IMR-90 (cell line): ENCODE results near the gene SRRM3.

Experiments used
- MAFK ChIP-seq: IDR thresholded peaks from 2 replicates; pipeline ENCODE4 v1.6.1; 2012; ENCODE audit warnings: low read depth, low read length, improper control_type of control experiment
- TF ChIP-seq, protein P1 (sequence below): conservative IDR thresholded peaks from 2 replicates; pipeline ENCODE4 v1.5.1; 2012; ENCODE audit warnings: mild to moderate bottlenecking, low read depth, low read length, improper control_type of control experiment
- TF ChIP-seq, protein P2 (sequence below): fragments of 150-350 bp; IDR thresholded peaks from 2 replicates; pipeline ENCODE4 v1.6.1; 2016; ENCODE audit warnings: low read depth, mild to moderate bottlenecking, low read length, moderate library complexity, borderline replicate concordance

GRCh38 chr7:76261329-76261728, 59.6 kb downstream of the SRRM3 start:
- TF ChIP-seq, protein P1, sequence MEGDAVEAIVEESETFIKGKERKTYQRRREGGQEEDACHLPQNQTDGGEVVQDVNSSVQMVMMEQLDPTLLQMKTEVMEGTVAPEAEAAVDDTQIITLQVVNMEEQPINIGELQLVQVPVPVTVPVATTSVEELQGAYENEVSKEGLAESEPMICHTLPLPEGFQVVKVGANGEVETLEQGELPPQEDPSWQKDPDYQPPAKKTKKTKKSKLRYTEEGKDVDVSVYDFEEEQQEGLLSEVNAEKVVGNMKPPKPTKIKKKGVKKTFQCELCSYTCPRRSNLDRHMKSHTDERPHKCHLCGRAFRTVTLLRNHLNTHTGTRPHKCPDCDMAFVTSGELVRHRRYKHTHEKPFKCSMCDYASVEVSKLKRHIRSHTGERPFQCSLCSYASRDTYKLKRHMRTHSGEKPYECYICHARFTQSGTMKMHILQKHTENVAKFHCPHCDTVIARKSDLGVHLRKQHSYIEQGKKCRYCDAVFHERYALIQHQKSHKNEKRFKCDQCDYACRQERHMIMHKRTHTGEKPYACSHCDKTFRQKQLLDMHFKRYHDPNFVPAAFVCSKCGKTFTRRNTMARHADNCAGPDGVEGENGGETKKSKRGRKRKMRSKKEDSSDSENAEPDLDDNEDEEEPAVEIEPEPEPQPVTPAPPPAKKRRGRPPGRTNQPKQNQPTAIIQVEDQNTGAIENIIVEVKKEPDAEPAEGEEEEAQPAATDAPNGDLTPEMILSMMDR, result no peak
- TF ChIP-seq, protein P2, sequence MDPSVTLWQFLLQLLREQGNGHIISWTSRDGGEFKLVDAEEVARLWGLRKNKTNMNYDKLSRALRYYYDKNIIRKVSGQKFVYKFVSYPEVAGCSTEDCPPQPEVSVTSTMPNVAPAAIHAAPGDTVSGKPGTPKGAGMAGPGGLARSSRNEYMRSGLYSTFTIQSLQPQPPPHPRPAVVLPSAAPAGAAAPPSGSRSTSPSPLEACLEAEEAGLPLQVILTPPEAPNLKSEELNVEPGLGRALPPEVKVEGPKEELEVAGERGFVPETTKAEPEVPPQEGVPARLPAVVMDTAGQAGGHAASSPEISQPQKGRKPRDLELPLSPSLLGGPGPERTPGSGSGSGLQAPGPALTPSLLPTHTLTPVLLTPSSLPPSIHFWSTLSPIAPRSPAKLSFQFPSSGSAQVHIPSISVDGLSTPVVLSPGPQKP, result no peak
- TF ChIP-seq MAFK, result no peak
